Panc1 (cell line): Measurements from ENCODE around the gene GUCY2D.

ENCODE experiments used
- POLR2AphosphoS5 ChIP-seq: IDR thresholded peaks from 2 replicates; pipeline ENCODE4 v1.6.1; 2012; ENCODE audit warnings: mild to moderate bottlenecking, low read depth, low read length, moderate library complexity
- REST ChIP-seq, 2 experiments: IDR thresholded peaks; 2 replicates each; pipeline ENCODE4 v1.6.1; 2011 to 2012; ENCODE audit warnings: low read depth in 2 of 2, control low read depth in 1 of 2, low read length in 1 of 2, mild to moderate bottlenecking in 1 of 2, moderate library complexity in 1 of 2; ENCODE audit not compliant: insufficient read depth in 1 of 2
- TF ChIP-seq, protein P1 (sequence below): fragments of 450-650 bp; IDR thresholded peaks from 2 replicates; pipeline ENCODE4 v1.5.1; 2017; ENCODE audit warnings: mild to moderate bottlenecking

DNA sequence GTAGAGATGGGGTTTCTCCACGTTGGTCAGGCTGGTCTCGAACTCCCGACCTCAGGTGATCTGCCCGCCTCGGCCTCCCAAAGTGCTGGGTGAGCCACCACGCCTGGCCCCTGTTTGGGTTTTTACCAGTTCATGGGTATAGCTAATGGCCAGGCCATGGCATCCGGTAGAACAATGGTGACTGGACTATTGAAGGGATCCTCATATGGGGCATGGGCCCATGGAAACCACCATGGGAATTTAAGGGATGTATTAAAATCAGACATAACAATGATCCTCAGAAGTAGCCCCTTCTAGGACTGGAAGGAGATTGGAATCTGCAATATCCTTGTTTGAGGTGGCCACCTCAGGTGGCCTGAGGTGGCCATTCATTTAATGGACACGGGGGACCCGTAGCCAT is 17.5 kb upstream of the GUCY2D start:
- TF ChIP-seq, protein P1, sequence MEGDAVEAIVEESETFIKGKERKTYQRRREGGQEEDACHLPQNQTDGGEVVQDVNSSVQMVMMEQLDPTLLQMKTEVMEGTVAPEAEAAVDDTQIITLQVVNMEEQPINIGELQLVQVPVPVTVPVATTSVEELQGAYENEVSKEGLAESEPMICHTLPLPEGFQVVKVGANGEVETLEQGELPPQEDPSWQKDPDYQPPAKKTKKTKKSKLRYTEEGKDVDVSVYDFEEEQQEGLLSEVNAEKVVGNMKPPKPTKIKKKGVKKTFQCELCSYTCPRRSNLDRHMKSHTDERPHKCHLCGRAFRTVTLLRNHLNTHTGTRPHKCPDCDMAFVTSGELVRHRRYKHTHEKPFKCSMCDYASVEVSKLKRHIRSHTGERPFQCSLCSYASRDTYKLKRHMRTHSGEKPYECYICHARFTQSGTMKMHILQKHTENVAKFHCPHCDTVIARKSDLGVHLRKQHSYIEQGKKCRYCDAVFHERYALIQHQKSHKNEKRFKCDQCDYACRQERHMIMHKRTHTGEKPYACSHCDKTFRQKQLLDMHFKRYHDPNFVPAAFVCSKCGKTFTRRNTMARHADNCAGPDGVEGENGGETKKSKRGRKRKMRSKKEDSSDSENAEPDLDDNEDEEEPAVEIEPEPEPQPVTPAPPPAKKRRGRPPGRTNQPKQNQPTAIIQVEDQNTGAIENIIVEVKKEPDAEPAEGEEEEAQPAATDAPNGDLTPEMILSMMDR: no peak
- no peak for TF ChIP-seq POLR2AphosphoS5
- no peak for TF ChIP-seq REST (IDR thresholded peaks at IDR 0.05; ENCODE audit: insufficient read depth in 1 of 2, low read depth in 2 of 2, low read length in 1 of 2)
